Effector memory CD8-positive, alpha-beta T cell (primary cell): ENCODE data around the gene BHLHA9.
"Not testable (repeated sequence)": the region's sequence is repeated elsewhere in the genome, so short reads cannot be mapped to it uniquely, and the experiment has no call there.

Experiments
- ATAC-seq: fragments of 150-1000 bp; cut with Tn5 transposase; replicated peaks from 2 replicates; pipeline ENCODE4 v1.10.0; 2021; ENCODE audit warnings: mild to moderate bottlenecking, moderate library complexity
- DNase-seq, 3 experiments: peaks; one replicate each; pipeline ENCODE4 v3.0.0; 2021
- H3K27ac Mint-ChIP-seq, 2 donors: one replicate each; pipeline ENCODE4 v1.8.0; 2022; ENCODE audit warnings: mild to moderate bottlenecking in 2 of 2, mixed read lengths in 2 of 2, moderate library complexity in 2 of 2
- H3K27me3 Mint-ChIP-seq, 2 donors: one replicate each; pipeline ENCODE4 v1.8.0; 2022; ENCODE audit warnings: mixed read lengths in 2 of 2
- H3K36me3 Mint-ChIP-seq: one replicate; pipeline ENCODE4 v1.8.0; 2022; ENCODE audit warnings: mild to moderate bottlenecking, moderate library complexity, mixed read lengths; ENCODE audit not compliant: insufficient read depth
- H3K4me1 Mint-ChIP-seq, 2 donors: one replicate each; pipeline ENCODE4 v1.8.0; 2022; ENCODE audit warnings: low read depth in 2 of 2, mixed read lengths in 2 of 2
- H3K4me3 Mint-ChIP-seq, 2 donors: one replicate each; pipeline ENCODE4 v1.8.0; 2022; ENCODE audit warnings: mild to moderate bottlenecking in 2 of 2, mixed read lengths in 2 of 2, moderate library complexity in 2 of 2
- H3K9me3 Mint-ChIP-seq, 2 donors: one replicate each; pipeline ENCODE4 v1.8.0; 2022; ENCODE audit warnings: mixed read lengths in 2 of 2

Gene BHLHA9

GRCh38 chr17:1294157-1294717, 24.0 kb downstream of the BHLHA9 start:
- Mint-ChIP-seq H3K9me3 (no peaks in the 10 kb centered on the region), H3K27ac (peak overlapping the region; percentile 81 to 85), H3K27me3 (peaks cover 0 to 14% of the 10 kb centered on the region in 2 donors), H3K4me3 (peak overlapping the region; percentile 79), H3K4me1 (peaks cover 44 to 52% of the 10 kb centered on the region in 2 donors), H3K36me3 (peaks cover 24% of the 10 kb centered on the region)
- ATAC-seq (peak; percentile 99), DNase-seq (peak; percentile 84 to 89 (median 87))

- H3K36me3 Mint-ChIP-seq = peaks cover 14% of the 10 kb centered on the region
- ATAC-seq (peak; percentile 17), DNase-seq (peak in 2 of 3 experiments; percentile 23 to 26)
- H3K27me3 Mint-ChIP-seq = peaks cover 0 to 40% of the 10 kb centered on the region in 2 donors
- no peaks in the 10 kb centered on the region for H3K9me3 Mint-ChIP-seq
- H3K27ac Mint-ChIP-seq = no peak overlapping the region
- peaks cover 26 to 33% of the 10 kb centered on the region in 2 donors for H3K4me1 Mint-ChIP-seq
- H3K4me3 Mint-ChIP-seq = peak overlapping the region; percentile 33
Measured at GRCh38 chr17:1298606-1299005, 28.4 kb downstream of the BHLHA9 start.

- H3K27ac Mint-ChIP-seq = no peak overlapping the region
- peaks cover 0 to 46% of the 10 kb centered on the region in 2 donors for H3K27me3 Mint-ChIP-seq
- peaks cover 15 to 25% of the 10 kb centered on the region in 2 donors for H3K4me1 Mint-ChIP-seq
- H3K9me3 Mint-ChIP-seq = no peaks in the 10 kb centered on the region
- H3K36me3 Mint-ChIP-seq = peaks cover 3% of the 10 kb centered on the region
- ATAC-seq (no peak), DNase-seq (no peak)
- no peak overlapping the region for H3K4me3 Mint-ChIP-seq
Measured at GRCh38 chr17:1299552-1300370, 29.5 kb downstream of the BHLHA9 start.

- H3K9me3 Mint-ChIP-seq = no peaks in the 10 kb centered on the region
- peaks cover 3% of the 10 kb centered on the region for H3K36me3 Mint-ChIP-seq
- peaks cover 0 to 46% of the 10 kb centered on the region in 2 donors for H3K27me3 Mint-ChIP-seq
- no peak overlapping the region for H3K4me3 Mint-ChIP-seq
- DNase-seq = no peak
- no peak overlapping the region for H3K27ac Mint-ChIP-seq
- peaks cover 11 to 21% of the 10 kb centered on the region in 2 donors for H3K4me1 Mint-ChIP-seq
- ATAC-seq = no peak
Measured at GRCh38 chr17:1300371-1300905, 30.2 kb downstream of the BHLHA9 start.

- no peak for DNase-seq
- H3K27ac Mint-ChIP-seq = no peak overlapping the region
- ATAC-seq = no peak
- no peaks in the 10 kb centered on the region for H3K9me3 Mint-ChIP-seq
- H3K4me3 Mint-ChIP-seq = no peak overlapping the region
- peaks cover 10 to 16% of the 10 kb centered on the region in 2 donors for H3K4me1 Mint-ChIP-seq
- peaks cover 0 to 46% of the 10 kb centered on the region in 2 donors for H3K27me3 Mint-ChIP-seq
- peaks cover 3% of the 10 kb centered on the region for H3K36me3 Mint-ChIP-seq
Measured at GRCh38 chr17:1301546-1301945, 31.3 kb downstream of the BHLHA9 start.

GRCh38 chr17:1302761-1303160, 32.5 kb downstream of the BHLHA9 start:
- Mint-ChIP-seq H3K4me3 (no peak overlapping the region), H3K27ac (no peak overlapping the region), H3K27me3 (peaks cover 0 to 46% of the 10 kb centered on the region in 2 donors), H3K9me3 (no peaks in the 10 kb centered on the region), H3K4me1 (peaks cover 8 to 18% of the 10 kb centered on the region in 2 donors), H3K36me3 (peaks cover 3% of the 10 kb centered on the region)
- ATAC-seq = no peak
- DNase-seq = no peak

- H3K4me3 Mint-ChIP-seq = no peak overlapping the region
Measured at GRCh38 chr17:1304522-1304921, 34.3 kb downstream of the BHLHA9 start.

GRCh38 chr17:1304962-1305563, 34.8 kb downstream of the BHLHA9 start:
- Mint-ChIP-seq H3K27ac (no peak overlapping the region), H3K36me3 (no peaks in the 10 kb centered on the region)

More at GRCh38 chr17:1304522-1304921, 34.3 kb downstream of the BHLHA9 start:
- no peaks in the 10 kb centered on the region for H3K9me3 Mint-ChIP-seq
- H3K4me1 Mint-ChIP-seq = peaks cover 0 to 8% of the 10 kb centered on the region in 2 donors
- no peak for ATAC-seq
- no peak overlapping the region for H3K27ac Mint-ChIP-seq
- no peak for DNase-seq
- H3K27me3 Mint-ChIP-seq = peaks cover 0 to 30% of the 10 kb centered on the region in 2 donors
- H3K36me3 Mint-ChIP-seq = no peaks in the 10 kb centered on the region

GRCh38 chr17:1307829-1308228, 37.6 kb downstream of the BHLHA9 start:
- not testable (repeated sequence) for H3K27me3 Mint-ChIP-seq, H3K4me1 Mint-ChIP-seq, ATAC-seq, H3K4me3 Mint-ChIP-seq, DNase-seq, H3K9me3 Mint-ChIP-seq, H3K36me3 Mint-ChIP-seq
- peak overlapping the region in 1 of 2 donors; percentile 90 for H3K27ac Mint-ChIP-seq

More at GRCh38 chr17:1304962-1305563, 34.8 kb downstream of the BHLHA9 start:
- ATAC-seq (no peak), DNase-seq (no peak)
- no peaks in the 10 kb centered on the region for H3K9me3 Mint-ChIP-seq
- H3K4me1 Mint-ChIP-seq = peaks cover 0 to 6% of the 10 kb centered on the region in 2 donors
- peaks cover 0 to 24% of the 10 kb centered on the region in 2 donors for H3K27me3 Mint-ChIP-seq
- H3K4me3 Mint-ChIP-seq = no peak overlapping the region

GRCh38 chr17:1312261-1312870, 42.1 kb downstream of the BHLHA9 start:
- peaks cover 0 to 3% of the 10 kb centered on the region in 2 donors for H3K4me1 Mint-ChIP-seq

GRCh38 chr17:1313270-1314005, 43.2 kb downstream of the BHLHA9 start:
- no peak for ATAC-seq
- Mint-ChIP-seq H3K4me1 (no peaks in the 10 kb centered on the region), H3K4me3 (no peak overlapping the region), H3K27me3 (peaks cover 8 to 14% of the 10 kb centered on the region in 2 donors), H3K9me3 (no peaks in the 10 kb centered on the region), H3K27ac (no peak overlapping the region), H3K36me3 (no peaks in the 10 kb centered on the region)
- no peak for DNase-seq

More at GRCh38 chr17:1312261-1312870, 42.1 kb downstream of the BHLHA9 start:
- no peaks in the 10 kb centered on the region for H3K9me3 Mint-ChIP-seq
- H3K4me3 Mint-ChIP-seq = no peak overlapping the region
- DNase-seq (no peak), ATAC-seq (no peak)
- H3K36me3 Mint-ChIP-seq = no peaks in the 10 kb centered on the region
- H3K27me3 Mint-ChIP-seq = peaks cover 8 to 14% of the 10 kb centered on the region in 2 donors
- H3K27ac Mint-ChIP-seq = no peak overlapping the region

GRCh38 chr17:1315409-1315808, 45.2 kb downstream of the BHLHA9 start:
- H3K27ac Mint-ChIP-seq = no peak overlapping the region
- H3K27me3 Mint-ChIP-seq = peaks cover 21 to 30% of the 10 kb centered on the region in 2 donors
- ATAC-seq (no peak), DNase-seq (no peak)
- no peak overlapping the region for H3K4me3 Mint-ChIP-seq
- no peaks in the 10 kb centered on the region for H3K36me3 Mint-ChIP-seq
- no peaks in the 10 kb centered on the region for H3K4me1 Mint-ChIP-seq
- H3K9me3 Mint-ChIP-seq = no peaks in the 10 kb centered on the region
